ENCODE data around the gene CLEC6A.

DNA sequence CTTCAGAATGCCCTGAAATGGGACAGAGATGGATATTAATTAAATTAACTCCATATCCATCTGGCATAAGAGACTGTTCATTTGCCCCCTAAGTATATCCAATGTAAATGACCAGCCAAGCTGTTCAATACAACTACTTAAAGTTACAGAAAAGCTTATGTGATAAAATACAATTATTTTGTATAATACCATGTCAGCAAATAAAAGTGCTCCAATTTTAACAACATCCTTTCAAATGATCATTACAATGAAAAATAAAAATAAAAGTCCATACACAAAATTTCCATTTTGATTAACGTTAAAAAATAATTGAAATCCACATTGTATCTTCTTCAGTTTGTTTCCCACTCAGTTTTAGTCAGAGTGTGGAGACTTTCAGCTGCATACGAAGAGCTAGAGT, 5.7 kb downstream of the CLEC6A start:
- no peak for TF ChIP-seq TAF1 (IDR thresholded peaks at IDR 0.05; ENCODE audit: low read depth, low read length)
- no peak for TF ChIP-seq POLR2A (IDR thresholded peaks at IDR 0.05; ENCODE audit: low read depth, low read length)
- TF ChIP-seq POU2F2 (IDR thresholded peaks at IDR 0.05; ENCODE audit: low read depth, low read length), result no peak
